ENCODE measurements around the gene STK11IP. TPM values are rescaled to one million over a fixed set of nuclear protein-coding genes. Genes with fewer than 3 reads are reported as not detected.
"Not testable (repeated sequence)": the region's sequence is repeated elsewhere in the genome, so short reads cannot be mapped to it uniquely, and the experiment has no call there.

Gene STK11IP
- total RNA-seq, 1 experiment from 2014 or later = 11.7 TPM

- no peak for DNase-seq (ENCODE audit: low read depth in 1 of 2, low spot score in 2 of 2)
- Histone ChIP-seq H3K27me3 (replicated peaks) (no peaks in the 10 kb centered on the region), H3K27ac (no peak overlapping the region), H3K36me3 (no peaks in the 10 kb centered on the region), H3K9me3 (replicated peaks) (no peaks in the 10 kb centered on the region), H3K4me3 (no peak overlapping the region), H3K4me1 (replicated peaks) (peaks cover 33% of the 10 kb centered on the region)
Measured at GRCh38 chr2:219643084-219643473, 45.4 kb downstream of the STK11IP start.

GRCh38 chr2:219643788-219644398, 46.2 kb downstream of the STK11IP start:
- no peak overlapping the region for H3K4me3 ChIP-seq
- H3K9me3 ChIP-seq (replicated peaks) = no peaks in the 10 kb centered on the region
- no peak overlapping the region for H3K27ac ChIP-seq
- DNase-seq (ENCODE audit: low read depth in 1 of 2, low spot score in 2 of 2) = no peak
- H3K4me1 ChIP-seq (replicated peaks) = peaks cover 33% of the 10 kb centered on the region
- no peaks in the 10 kb centered on the region for H3K36me3 ChIP-seq
- H3K27me3 ChIP-seq (replicated peaks) = no peaks in the 10 kb centered on the region

DNA sequence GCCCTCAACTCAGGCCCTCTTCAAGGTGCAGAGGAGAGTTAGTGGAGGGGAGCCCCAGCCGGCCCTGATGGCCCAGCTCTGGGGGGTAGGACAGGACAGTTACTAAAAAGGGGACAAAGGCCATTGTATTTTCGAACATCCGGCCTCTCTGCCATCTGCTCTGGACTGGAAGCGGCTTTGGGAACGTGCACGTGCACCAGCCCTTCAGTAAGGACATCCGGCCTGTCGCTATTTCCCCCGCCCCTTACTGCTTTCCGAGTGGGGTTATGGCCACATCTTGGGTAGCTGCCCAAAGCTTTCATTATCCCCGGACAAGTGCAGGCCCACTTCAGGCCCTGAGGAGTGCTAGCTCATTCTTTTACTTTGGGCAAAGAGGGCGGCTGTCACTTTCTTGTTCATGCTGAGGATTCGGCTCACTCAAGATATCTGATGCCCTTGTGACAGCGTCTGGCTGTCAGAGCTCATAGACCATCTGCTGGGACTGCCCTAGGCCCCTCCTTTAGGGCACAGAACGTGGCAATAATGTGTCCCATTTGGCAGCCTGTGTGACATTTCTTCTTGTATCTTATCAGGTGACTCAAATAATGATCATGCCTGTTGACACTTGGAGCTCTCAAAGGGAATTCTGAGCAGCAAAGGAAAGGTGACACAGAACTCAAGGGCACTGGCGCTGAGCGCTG, 47.3 kb downstream of the STK11IP start:
- H3K27me3 ChIP-seq (replicated peaks) = no peaks in the 10 kb centered on the region
- no peak overlapping the region for H3K4me3 ChIP-seq
- no peaks in the 10 kb centered on the region for H3K9me3 ChIP-seq (replicated peaks)
- no peak for DNase-seq (ENCODE audit: low read depth in 1 of 2, low spot score in 2 of 2)
- peaks cover 33% of the 10 kb centered on the region for H3K4me1 ChIP-seq (replicated peaks)
- no peaks in the 10 kb centered on the region for H3K36me3 ChIP-seq
- peak overlapping the region; percentile 0; the same call in 1 of the 2 replicates for H3K27ac ChIP-seq

DNA sequence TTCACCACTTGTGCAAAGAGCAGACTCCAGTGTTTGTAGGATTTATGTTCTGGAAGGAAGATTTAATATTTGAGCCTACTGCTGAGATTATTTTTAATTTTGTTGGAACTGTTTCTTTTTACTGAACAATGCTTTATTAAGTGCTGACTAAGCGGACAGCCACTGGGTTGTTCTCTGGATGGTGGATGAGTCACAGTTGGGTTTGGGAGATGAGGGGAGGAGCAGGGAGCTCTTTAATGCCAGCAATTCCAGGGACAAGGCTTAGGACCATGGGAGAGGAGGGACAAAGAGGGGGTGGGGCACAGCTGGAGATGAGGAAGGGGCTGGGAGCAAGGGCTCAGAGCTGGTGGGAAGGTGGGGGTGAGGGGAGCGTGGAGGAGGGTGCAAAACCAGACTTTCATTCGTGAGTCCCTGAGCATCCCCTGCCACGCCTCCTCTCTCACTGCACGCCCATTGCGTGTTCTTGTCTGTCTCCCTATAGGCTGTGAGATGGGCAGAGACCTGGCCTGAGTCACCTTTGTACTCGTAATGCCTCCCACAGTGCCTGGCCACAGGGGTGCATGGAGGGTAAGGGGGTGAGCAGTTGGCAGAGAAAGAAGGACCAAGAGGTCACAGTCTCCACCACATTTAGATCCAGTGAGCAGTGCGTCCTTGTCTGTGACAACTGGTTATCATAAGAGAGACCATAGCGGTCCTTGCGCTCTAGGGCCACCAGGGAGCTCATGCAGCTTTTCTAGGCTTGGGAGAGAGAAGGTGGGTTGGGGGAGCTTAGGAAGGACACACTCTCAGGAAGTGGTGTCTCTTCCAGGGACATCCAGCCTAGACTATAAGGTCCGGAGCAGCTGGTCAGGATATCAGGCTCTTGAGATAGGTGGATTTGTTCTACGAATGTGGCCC, 48.2 kb downstream of the STK11IP start:
- H3K36me3 ChIP-seq = no peaks in the 10 kb centered on the region
- peak overlapping the region; percentile 0 for H3K27ac ChIP-seq

DNA sequence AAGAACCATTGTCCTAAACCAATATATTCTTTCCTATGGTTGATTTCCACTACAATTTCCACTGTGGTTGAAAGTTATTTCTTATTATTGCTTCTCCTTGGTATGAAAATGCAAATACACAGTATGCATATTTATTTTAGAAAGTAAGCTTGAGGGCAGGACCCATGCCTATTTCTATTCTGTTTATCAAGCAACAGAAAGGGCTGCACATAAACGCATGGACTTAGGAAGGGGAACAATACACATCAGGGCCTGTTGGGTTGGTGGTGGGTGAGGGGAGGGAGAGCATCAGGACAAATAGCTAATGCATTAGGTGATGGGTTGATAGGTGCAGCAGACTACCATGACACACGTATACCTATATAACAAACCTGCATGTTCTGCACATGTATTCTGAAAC, 50.5 kb downstream of the STK11IP start:
- no peak overlapping the region for H3K4me3 ChIP-seq
- H3K4me1 ChIP-seq (replicated peaks) = peaks cover 22% of the 10 kb centered on the region
- no peaks in the 10 kb centered on the region for H3K27me3 ChIP-seq (replicated peaks)
- H3K27ac ChIP-seq = no peak overlapping the region
- no peaks in the 10 kb centered on the region for H3K36me3 ChIP-seq
- no peaks in the 10 kb centered on the region for H3K9me3 ChIP-seq (replicated peaks)
- no peak for DNase-seq (ENCODE audit: low read depth in 1 of 2, low spot score in 2 of 2)

More for the DNA sequence above, 48.2 kb downstream of the STK11IP start:
- Histone ChIP-seq H3K4me1 (replicated peaks) (peaks cover 33% of the 10 kb centered on the region), H3K9me3 (replicated peaks) (no peaks in the 10 kb centered on the region), H3K4me3 (no peak overlapping the region), H3K27me3 (replicated peaks) (no peaks in the 10 kb centered on the region)
- peak; percentile 63 to 72 for DNase-seq (ENCODE audit: low read depth in 1 of 2, low spot score in 2 of 2)

DNA sequence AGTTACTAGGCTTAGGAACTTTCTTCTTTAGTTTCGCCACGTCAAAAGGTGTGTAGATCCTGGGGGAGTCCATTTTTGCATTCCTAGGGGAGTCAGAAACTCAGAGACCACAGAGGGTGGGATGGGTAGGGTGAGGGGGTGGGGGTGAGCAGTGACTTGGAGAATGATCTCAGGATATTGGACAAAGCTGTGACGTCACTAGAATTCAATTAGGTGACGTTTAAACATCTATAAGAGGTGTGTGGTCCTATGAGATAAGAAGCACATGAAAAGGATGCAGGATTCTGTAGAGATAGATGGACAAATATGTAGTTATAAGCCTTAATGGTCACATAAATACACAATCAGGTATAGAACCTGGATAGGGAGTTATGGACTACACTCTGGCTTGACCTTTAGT, 51.3 kb downstream of the STK11IP start:
- Histone ChIP-seq H3K27me3 (replicated peaks) (no peaks in the 10 kb centered on the region), H3K36me3 (no peaks in the 10 kb centered on the region), H3K4me1 (replicated peaks) (peaks cover 20% of the 10 kb centered on the region), H3K9me3 (replicated peaks) (no peaks in the 10 kb centered on the region), H3K27ac (no peak overlapping the region), H3K4me3 (no peak overlapping the region)
- no peak for DNase-seq (ENCODE audit: low read depth in 1 of 2, low spot score in 2 of 2)

- Histone ChIP-seq H3K27ac (no peak overlapping the region), H3K27me3 (replicated peaks) (no peaks in the 10 kb centered on the region), H3K4me1 (replicated peaks) (peaks cover 8% of the 10 kb centered on the region), H3K9me3 (replicated peaks) (no peaks in the 10 kb centered on the region), H3K36me3 (no peaks in the 10 kb centered on the region), H3K4me3 (no peak overlapping the region)
- DNase-seq (ENCODE audit: low read depth in 1 of 2, low spot score in 2 of 2) = peak in 1 of 2 experiments; percentile 25
Measured at GRCh38 chr2:219650426-219651248, 53.0 kb downstream of the STK11IP start.

DNA sequence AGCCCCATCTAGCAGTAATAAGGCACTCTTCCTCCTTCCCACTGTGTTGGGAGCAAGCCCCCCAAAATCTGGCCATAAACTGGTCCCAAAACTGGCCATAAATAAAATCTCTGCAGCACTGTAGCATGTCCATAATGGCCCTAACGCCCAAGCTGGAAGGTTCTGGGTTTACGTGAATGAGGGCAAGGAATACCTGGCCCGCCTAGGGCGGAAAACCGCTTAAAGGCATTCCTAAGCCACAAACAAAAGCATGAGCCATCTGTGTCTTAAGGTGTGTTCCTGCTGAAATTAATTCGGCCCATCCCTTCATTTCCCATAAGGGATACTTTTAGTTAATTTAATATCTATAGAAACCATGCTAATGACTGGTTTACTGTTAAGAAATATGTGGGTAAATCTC, 54.0 kb downstream of the STK11IP start:
- H3K27me3 ChIP-seq (replicated peaks); H3K4me1 ChIP-seq (replicated peaks); H3K27ac ChIP-seq; H3K4me3 ChIP-seq; H3K36me3 ChIP-seq; H3K9me3 ChIP-seq (replicated peaks): not testable (repeated sequence)
- DNase-seq (ENCODE audit: low read depth in 1 of 2, low spot score in 2 of 2) = peak in 1 of 2 experiments; percentile 33

GRCh38 chr2:219656526-219656925, 58.9 kb downstream of the STK11IP start:
- Histone ChIP-seq H3K4me1 (replicated peaks) (peaks cover 7% of the 10 kb centered on the region; the same call in 1 of the 2 replicates), H3K4me3 (no peak overlapping the region), H3K9me3 (replicated peaks) (peaks cover 3% of the 10 kb centered on the region; the same call in 1 of the 2 replicates), H3K27me3 (replicated peaks) (no peaks in the 10 kb centered on the region), H3K27ac (peak overlapping the region; percentile 31; the same call in 1 of the 2 replicates), H3K36me3 (no peaks in the 10 kb centered on the region)
- peak in 1 of 2 experiments; percentile 74 for DNase-seq (ENCODE audit: low read depth in 1 of 2, low spot score in 2 of 2)

DNA sequence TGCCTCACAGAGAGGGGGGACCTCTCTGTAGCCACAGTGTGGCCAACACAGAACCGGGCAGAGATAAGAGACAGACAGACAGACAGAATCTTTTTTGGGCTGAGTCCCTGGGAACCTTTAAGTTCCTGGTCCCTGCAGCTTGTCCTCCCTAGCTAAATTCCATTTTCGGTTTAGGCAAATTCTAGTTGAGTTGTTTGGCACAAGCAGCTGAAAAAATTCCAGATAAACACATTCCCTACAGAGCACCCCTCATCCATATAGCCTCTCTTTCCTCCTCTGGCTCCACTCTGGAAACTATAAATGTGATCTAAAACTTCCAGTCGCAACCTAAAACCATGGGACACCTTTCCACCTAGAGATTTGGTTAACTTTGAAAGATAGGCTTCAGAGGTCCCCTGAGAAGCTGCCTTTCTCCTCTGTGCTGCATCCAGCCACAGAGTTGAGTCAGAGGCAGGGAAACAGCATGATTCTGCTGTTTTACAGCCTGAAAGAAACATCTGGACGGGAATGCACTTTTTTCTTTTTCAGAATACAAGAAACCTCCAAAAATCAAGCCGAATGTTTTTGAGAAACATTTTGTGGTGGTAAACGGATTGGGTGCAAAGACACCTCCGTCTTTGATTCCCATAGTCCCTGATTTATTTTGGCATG, 60.7 kb downstream of the STK11IP start:
- no peak for DNase-seq (ENCODE audit: low read depth in 1 of 2, low spot score in 2 of 2)
- no peak overlapping the region for H3K4me3 ChIP-seq

DNA sequence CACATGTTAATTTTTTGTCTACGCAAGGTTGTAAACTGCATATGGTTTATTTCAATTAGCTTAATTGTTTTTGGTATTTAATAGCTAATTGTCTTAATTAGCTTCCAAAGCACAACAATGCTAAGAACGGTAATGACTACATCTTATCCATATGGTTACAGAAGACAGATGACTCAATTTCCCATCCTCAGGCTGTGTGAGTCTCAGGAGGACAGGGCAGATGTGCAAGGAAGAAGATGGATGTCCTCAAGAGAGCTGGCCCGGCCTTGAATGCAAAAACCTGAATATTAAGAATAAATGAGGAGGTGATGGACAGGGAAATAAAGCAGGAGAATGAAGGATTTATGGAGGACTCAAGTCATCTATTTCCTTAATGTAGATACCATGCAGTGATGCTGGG, 61.2 kb downstream of the STK11IP start:
- Histone ChIP-seq H3K27ac (no peak overlapping the region), H3K36me3 (no peaks in the 10 kb centered on the region), H3K4me1 (replicated peaks) (peaks cover 7% of the 10 kb centered on the region; the same call in 1 of the 2 replicates), H3K9me3 (replicated peaks) (peaks cover 10% of the 10 kb centered on the region; the same call in 1 of the 2 replicates), H3K4me3 (no peak overlapping the region), H3K27me3 (replicated peaks) (no peaks in the 10 kb centered on the region)
- no peak for DNase-seq (ENCODE audit: low read depth in 1 of 2, low spot score in 2 of 2)

More for the DNA sequence above, 60.7 kb downstream of the STK11IP start:
- Histone ChIP-seq H3K4me1 (replicated peaks) (peaks cover 7% of the 10 kb centered on the region; the same call in 1 of the 2 replicates), H3K9me3 (replicated peaks) (peaks cover 10% of the 10 kb centered on the region; the same call in 1 of the 2 replicates), H3K27me3 (replicated peaks) (no peaks in the 10 kb centered on the region), H3K36me3 (no peaks in the 10 kb centered on the region), H3K27ac (no peak overlapping the region)

DNA sequence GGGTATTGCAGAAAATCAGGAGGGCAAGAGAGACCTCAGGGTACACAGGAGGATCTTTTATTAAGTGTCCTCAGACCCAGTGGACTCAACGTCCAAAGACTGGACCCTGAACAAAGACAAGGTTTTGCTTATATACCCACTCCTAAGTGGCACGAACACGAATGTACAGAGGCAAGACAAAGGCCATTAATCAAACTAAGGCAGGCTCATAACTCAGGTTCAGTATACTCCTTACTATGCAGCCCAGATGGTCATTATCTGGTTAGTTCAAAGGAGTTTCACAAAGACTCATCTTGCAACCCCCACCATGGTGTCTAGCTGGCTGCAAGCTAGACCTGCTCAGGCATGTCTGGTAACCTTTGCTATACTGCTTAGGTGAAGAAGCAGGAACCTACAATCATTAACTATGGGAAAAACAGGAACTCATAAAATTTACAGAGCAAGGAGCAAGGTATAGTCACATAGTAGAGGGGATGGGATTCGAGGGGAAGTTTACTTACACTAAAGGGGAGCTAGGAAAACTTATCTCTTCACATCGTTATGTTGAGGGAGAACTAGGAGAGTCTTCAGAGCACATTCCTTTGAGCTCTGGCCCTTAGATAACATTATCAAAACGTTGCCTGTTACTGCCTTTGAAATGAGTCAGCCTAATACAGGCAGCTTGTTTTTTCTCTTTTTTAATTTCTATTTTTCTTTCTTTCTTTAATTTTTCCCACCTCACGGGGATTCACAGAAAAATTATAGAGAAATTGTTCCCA, 63.7 kb downstream of the STK11IP start:
- Histone ChIP-seq H3K4me3 (no peak overlapping the region), H3K4me1 (replicated peaks) (peaks cover 3% of the 10 kb centered on the region; the same call in 1 of the 2 replicates), H3K36me3 (no peaks in the 10 kb centered on the region), H3K27ac (no peak overlapping the region), H3K27me3 (replicated peaks) (no peaks in the 10 kb centered on the region), H3K9me3 (replicated peaks) (peaks cover 10% of the 10 kb centered on the region; the same call in 1 of the 2 replicates)
- no peak for DNase-seq (ENCODE audit: low read depth in 1 of 2, low spot score in 2 of 2)

Data from SJSA1 (cell line).